Tibial nerve (tissue), 4 donors: ENCODE results near the gene RNF121. TPM values are rescaled to one million over a fixed set of nuclear protein-coding genes. Genes with fewer than 3 reads are reported as not detected.
"Not testable (repeated sequence)": the region's sequence is repeated elsewhere in the genome, so short reads cannot be mapped to it uniquely, and the experiment has no call there.

Source experiments
- DNase-seq, 2 donors: peaks; one replicate each; pipeline ENCODE4 v3.0.0-alpha.2; 2019; ENCODE audit warnings: low spot score in 2 of 2
- H3K27ac ChIP-seq, 4 donors: fragments of 200-600 bp; sonication (generic) in 3 of 4; one replicate each; pipeline ENCODE4 v1.5.1; 2017 to 2019; ENCODE audit warnings: mild to moderate bottlenecking in 1 of 4
- H3K27me3 ChIP-seq, 2 donors: fragments of 200-600 bp; sonication (generic) in 1 of 2; one replicate each; pipeline versions ENCODE4 v1.5.1 to v1.6.0; 2017 to 2019
- H3K36me3 ChIP-seq, 3 donors: fragments of 200-600 bp; sonication (generic); one replicate each; pipeline ENCODE4 v1.5.1; 2018 to 2019
- H3K4me1 ChIP-seq, 4 donors: fragments of 200-600 bp; sonication (generic) in 3 of 4; one replicate each; pipeline ENCODE4 v1.5.1; 2017 to 2019
- H3K4me3 ChIP-seq, 4 donors: fragments of 200-600 bp; sonication (generic) in 3 of 4; one replicate each; pipeline ENCODE4 v1.5.1; 2017 to 2019; ENCODE audit warnings: mild to moderate bottlenecking in 1 of 4, moderate library complexity in 1 of 4
- H3K9me3 ChIP-seq, 4 donors: fragments of 200-600 bp; sonication (generic) in 3 of 4; one replicate each; pipeline ENCODE4 v1.5.1; 2017 to 2019
- CTCF ChIP-seq, 5 experiments: fragments of 200-600 bp in 3 of 5; fragments of 450-650 bp in 2 of 5; sonication (generic) in 3 of 5; IDR thresholded peaks; one replicate each; pipeline ENCODE4 v1.5.1; 2016 to 2019; ENCODE audit warnings: antibody characterized with exemption in 5 of 5, mild to moderate bottlenecking in 3 of 5, moderate library complexity in 2 of 5
- EP300 ChIP-seq, 2 donors: sonication (generic); formaldehyde crosslinking; IDR thresholded peaks; one replicate each; pipeline ENCODE4 v1.6.1; 2017; ENCODE audit warnings: antibody characterized with exemption in 2 of 2, mild to moderate bottlenecking in 1 of 2
- POLR2A ChIP-seq, 2 donors: fragments of 450-650 bp; IDR thresholded peaks; one replicate each; pipeline ENCODE4 v1.6.1; 2017; ENCODE audit warnings: antibody characterized with exemption in 2 of 2, mild to moderate bottlenecking in 2 of 2, moderate library complexity in 2 of 2
- WGBS, 2 donors: methylation state at CpG; one replicate each; pipeline ENCODE4 v1.1.5; 2018; 5-methylcytosine and 5-hydroxymethylcytosine counted together
- total RNA-seq, 4 donors: library from RNA; depleted of rRNA; stranded (reverse); fragments of >200 nt; gene quantifications; one replicate each; pipeline ENCODE4 v1.1.0, GENCODE V29; 2016

The RNF121 gene
- 10 to 100 TPM; 17.2 to 29.4 (median 21.4) TPM for total RNA-seq

- Histone ChIP-seq H3K4me3 (peak within 1 kb of the TSS; percentile 73 to 94 (median 83)), H3K36me3 (peaks cover 0 to 10% (median 0%) of the 10 kb centered on the region in 3 donors), H3K4me1 (peaks cover 0 to 51% (median 22%) of the 10 kb centered on the region in 4 donors), H3K9me3 (no peaks in the 10 kb centered on the region), H3K27me3 (no peaks in the 10 kb centered on the region), H3K27ac (peak within 1 kb of the TSS; percentile 75 to 94 (median 90))
- DNase-seq: peak; percentile 96 to 99
- WGBS, 2 donors: 1% methylated on average over 32 of the region's 32 CpGs
- TF ChIP-seq POLR2A (IDR thresholded peaks at IDR 0.05) (peak in 1 of 2 donors; percentile 37), EP300 (IDR thresholded peaks at IDR 0.05) (peak; percentile 58 to 74), CTCF (IDR thresholded peaks at IDR 0.05) (peak in 1 of 5 experiments; percentile 14)
These were observed at the start of gene RNF121 for GRCh38 chr11:71928737-71929443. TSS of gene RNF121 (plus strand) at chr11:71929046. CDS start at chr11:71929062, 16 bp downstream.

GRCh38 chr11:71885806-71886205 lies 43.0 kb upstream of the RNF121 start:
- H3K4me3 ChIP-seq, DNase-seq, H3K27me3 ChIP-seq, H3K27ac ChIP-seq, H3K4me1 ChIP-seq, H3K9me3 ChIP-seq: not testable (repeated sequence)
- peaks cover 0 to 10% (median 0%) of the 10 kb centered on the region in 3 donors for H3K36me3 ChIP-seq
- 96 to 97% methylated on average over 12 of the region's 12 CpGs for WGBS, 2 donors

- not testable (repeated sequence) for DNase-seq, H3K9me3 ChIP-seq, H3K27ac ChIP-seq, H3K27me3 ChIP-seq, H3K4me3 ChIP-seq, H3K4me1 ChIP-seq
- H3K36me3 ChIP-seq: peaks cover 0 to 10% (median 0%) of the 10 kb centered on the region in 3 donors
- 60 to 71% methylated on average over 14 of the region's 14 CpGs for WGBS, 2 donors
These were observed 40.4 kb upstream of the RNF121 start for GRCh38 chr11:71888335-71889010.

GRCh38 chr11:71889181-71889872 lies 39.5 kb upstream of the RNF121 start:
- 92 to 94% methylated on average over 14 of the region's 14 CpGs for WGBS, 2 donors

GRCh38 chr11:71895961-71896360 lies 32.9 kb upstream of the RNF121 start:
- no peak overlapping the region for H3K27ac ChIP-seq
- 94 to 95% methylated on average over 12 of the region's 12 CpGs for WGBS, 2 donors

More at GRCh38 chr11:71889181-71889872, 39.5 kb upstream of the RNF121 start:
- not testable (repeated sequence) for H3K4me1 ChIP-seq, H3K27me3 ChIP-seq, H3K4me3 ChIP-seq, DNase-seq, H3K9me3 ChIP-seq, H3K27ac ChIP-seq
- peaks cover 0 to 10% (median 0%) of the 10 kb centered on the region in 3 donors for H3K36me3 ChIP-seq

GRCh38 chr11:71901137-71901536 lies 27.7 kb upstream of the RNF121 start:
- H3K9me3 ChIP-seq, H3K4me1 ChIP-seq, H3K27me3 ChIP-seq, H3K4me3 ChIP-seq: not testable (repeated sequence)
- H3K36me3 ChIP-seq: peaks cover 0 to 51% (median 0%) of the 10 kb centered on the region in 3 donors
- DNase-seq: peak; percentile 19 to 25
- peak in 1 of 2 donors; percentile 22 for TF ChIP-seq EP300 (IDR thresholded peaks at IDR 0.05)
- H3K27ac ChIP-seq: peak overlapping the region in 1 of 4 donors; percentile 41
- 53 to 55% methylated on average over 14 of the region's 14 CpGs for WGBS, 2 donors

More at GRCh38 chr11:71895961-71896360, 32.9 kb upstream of the RNF121 start:
- Histone ChIP-seq H3K4me3 (no peak overlapping the region), H3K36me3 (peaks cover 0 to 21% (median 0%) of the 10 kb centered on the region in 3 donors), H3K27me3 (no peaks in the 10 kb centered on the region), H3K4me1 (no peaks in the 10 kb centered on the region), H3K9me3 (no peaks in the 10 kb centered on the region)
- no peak for DNase-seq
- no peak for TF ChIP-seq EP300 (IDR thresholded peaks at IDR 0.05)
- no peak for TF ChIP-seq CTCF (IDR thresholded peaks at IDR 0.05)
- TF ChIP-seq POLR2A (IDR thresholded peaks at IDR 0.05): no peak
